HFF-Myc (cell line): ENCODE measurements around the gene CYP2D6.
"Not testable (repeated sequence)": the region's sequence is repeated elsewhere in the genome, so short reads cannot be mapped to it uniquely, and the experiment has no call there.

Source experiments
- DNase-seq: peaks from one replicate; pipeline ENCODE4 v3.0.0-alpha.2; 2011; ENCODE audit warnings: low read depth; ENCODE audit errors: extremely low read depth
- H3K4me3 ChIP-seq: replicated peaks from 2 replicates; pipeline ENCODE4 v1.5.1; 2011; ENCODE audit warnings: low read depth, mild to moderate bottlenecking, control low read depth, low read length
- CTCF ChIP-seq: IDR thresholded peaks from 2 replicates; pipeline ENCODE4 v1.5.1; 2012; ENCODE audit warnings: mild to moderate bottlenecking, low read depth, low read length, control low read depth; ENCODE audit errors: missing control alignments

The CYP2D6 gene

DNA sequence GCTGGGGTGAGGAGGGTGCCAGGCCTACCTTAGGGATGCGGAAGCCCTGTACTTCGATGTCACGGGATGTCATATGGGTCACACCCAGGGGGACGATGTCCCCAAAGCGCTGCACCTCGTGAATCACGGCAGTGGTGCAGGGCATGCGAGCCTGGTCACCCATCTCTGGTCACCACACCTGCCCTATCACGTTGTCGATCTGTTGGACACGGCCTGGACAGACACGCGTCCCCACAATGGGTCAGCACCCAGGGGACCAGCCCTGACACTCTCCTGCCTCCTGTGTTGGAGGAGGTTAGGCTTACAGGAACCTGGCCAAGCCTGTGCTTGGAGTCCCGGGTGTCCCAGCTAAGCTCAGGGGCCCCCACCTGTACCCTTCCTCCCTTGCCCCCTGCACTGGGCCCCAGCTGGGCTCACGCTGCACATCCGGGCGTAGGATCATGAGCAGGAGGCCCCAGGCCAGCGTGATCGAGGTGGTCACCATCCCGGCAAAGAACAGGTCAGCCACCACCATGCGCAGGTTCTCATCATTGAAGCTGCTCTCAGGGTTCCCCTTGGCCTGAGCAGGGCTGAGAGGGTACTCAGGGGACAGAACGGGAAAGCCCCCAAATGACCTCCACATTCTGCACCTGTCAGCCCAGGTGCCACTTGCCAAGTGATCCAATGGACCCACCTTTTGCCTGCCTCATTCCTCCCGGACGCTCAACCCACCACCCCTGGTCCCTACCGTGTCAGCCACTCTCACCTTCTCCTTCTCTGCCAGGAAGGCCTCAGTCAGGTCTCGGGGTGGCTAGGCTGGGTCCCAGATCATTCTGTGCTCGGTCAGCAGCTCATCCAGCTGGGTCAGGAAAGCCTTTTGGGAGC is 20.3 kb upstream of the CYP2D6 start:
- H3K4me3 ChIP-seq: no peak overlapping the region
- no peak for TF ChIP-seq CTCF
- DNase-seq: no peak

GRCh38 chr22:42149798-42150197 is 19.2 kb upstream of the CYP2D6 start:
- not testable (repeated sequence) for DNase-seq, H3K4me3 ChIP-seq

GRCh38 chr22:42145175-42145574 is 14.6 kb upstream of the CYP2D6 start:
- TF ChIP-seq CTCF: no peak
- H3K4me3 ChIP-seq: no peak overlapping the region
- DNase-seq: no peak

DNA sequence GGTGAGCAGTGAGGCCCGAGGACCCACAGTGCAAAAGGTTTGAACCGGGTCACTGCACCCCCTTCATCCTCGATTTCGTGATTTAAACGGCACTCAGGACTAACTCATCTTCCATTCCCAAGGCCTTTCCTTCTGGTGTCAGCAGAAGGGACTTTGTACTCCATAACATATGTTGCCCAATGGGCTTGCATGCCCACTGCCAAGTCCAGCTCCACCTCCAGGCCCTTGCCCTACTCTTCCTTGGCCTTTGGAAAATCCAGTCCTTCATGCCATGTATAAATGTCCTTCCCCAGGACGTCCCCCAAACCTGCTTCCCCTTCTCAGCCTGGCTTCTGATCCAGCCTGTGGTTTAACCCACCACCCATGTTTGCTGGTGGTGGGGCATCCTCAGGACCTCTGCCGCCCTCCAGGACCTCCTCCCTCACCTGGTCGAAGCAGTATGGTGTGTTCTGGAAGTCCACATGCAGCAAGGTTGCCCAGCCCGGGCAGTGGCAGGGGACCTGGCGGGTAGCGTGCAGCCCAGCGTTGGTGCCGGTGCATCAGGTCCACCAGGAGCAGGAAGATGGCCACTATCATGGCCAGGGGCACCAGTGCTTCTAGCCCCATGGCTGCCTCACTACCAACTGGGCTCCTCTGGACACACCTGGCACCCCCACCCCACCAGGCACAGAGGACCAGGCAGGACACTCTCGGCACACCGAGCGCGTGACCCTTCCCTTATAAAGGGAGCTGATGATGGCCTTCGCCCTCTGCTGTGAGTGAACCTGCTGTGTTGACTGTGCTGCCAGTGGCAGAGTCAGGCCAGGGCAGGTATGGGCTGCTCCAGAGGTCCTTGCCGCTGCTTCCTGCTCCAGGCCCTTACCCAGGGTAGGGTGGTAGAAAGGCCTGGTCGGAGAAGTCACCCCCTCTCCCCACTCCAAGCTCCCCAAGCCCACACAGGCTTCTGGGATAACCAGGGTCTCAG is 13.5 kb upstream of the CYP2D6 start:
- not testable (repeated sequence) for DNase-seq, H3K4me3 ChIP-seq

DNA sequence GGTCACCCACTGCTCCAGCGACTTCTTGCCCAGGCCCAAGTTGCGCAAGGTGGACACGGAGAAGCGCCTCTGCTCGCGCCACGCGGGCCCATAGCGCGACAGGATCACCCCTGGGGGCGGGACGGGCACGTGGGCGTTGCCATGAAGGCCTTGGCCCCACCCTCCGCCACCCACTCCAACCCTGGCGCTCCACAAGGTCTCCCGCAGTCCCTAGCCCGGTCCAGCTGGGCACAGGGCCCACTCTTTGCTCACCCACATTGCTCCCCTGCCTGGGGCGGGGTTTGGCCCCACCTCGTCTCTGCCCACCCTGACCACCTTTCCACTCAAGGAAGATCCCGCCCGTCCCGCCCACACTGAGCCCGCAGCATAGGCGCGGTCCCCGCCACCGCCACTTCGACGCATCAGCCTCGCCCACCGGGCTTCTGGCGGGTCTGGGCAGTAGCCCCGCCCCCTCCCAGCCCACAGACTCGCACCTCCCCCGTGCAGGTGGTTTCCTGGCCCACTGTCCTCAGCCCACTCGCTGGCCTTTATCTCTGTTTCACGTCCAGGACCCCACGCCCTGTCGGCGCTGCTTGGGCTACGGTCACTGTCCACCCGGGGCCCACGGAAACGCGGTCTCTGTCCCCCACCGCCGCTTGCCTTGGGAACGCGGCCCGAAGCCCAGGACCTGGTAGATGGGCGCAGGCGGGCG is 12.3 kb upstream of the CYP2D6 start:
- TF ChIP-seq CTCF: no peak
- H3K4me3 ChIP-seq: no peak overlapping the region

DNA sequence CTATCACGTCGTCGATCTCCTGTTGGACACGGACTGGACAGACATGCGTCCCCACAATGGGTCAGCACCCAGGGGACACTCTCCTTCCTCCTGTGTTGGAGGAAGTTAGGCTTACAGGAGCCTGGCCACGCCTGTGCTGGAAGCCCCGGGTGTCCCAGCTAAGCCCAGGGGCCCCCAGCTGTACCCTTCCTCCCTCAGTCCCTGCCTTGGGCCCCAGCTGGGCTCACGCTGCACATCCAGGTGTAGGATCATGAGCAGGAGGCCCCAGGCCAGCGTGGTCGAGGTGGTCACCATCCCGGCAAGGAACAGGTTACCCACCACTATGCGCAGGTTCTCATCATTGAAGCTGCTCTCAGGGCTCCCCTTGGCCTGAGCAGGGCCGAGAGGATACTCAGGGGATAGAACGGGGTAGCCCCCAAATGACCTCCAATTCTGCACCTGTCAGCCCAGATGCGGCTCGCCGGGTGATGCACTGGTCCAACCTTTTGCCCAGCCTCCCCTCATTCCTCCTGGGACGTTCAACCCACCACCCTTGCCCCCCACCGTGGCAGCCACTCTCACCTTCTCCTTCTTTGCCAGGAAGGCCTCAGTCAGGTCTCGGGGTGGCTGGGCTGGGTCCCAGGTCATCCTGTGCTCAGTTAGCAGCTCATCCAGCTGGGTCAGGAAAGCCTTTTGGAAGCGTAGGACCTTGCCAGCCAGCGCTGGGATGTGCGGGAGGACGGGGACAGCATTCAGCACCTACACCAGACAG is 10.9 kb upstream of the CYP2D6 start:
- H3K4me3 ChIP-seq, DNase-seq: not testable (repeated sequence)

More for the DNA sequence above, 12.3 kb upstream of the CYP2D6 start:
- no peak for DNase-seq

GRCh38 chr22:42140153-42140552 is 9.5 kb upstream of the CYP2D6 start:
- not testable (repeated sequence) for H3K4me3 ChIP-seq, DNase-seq

DNA sequence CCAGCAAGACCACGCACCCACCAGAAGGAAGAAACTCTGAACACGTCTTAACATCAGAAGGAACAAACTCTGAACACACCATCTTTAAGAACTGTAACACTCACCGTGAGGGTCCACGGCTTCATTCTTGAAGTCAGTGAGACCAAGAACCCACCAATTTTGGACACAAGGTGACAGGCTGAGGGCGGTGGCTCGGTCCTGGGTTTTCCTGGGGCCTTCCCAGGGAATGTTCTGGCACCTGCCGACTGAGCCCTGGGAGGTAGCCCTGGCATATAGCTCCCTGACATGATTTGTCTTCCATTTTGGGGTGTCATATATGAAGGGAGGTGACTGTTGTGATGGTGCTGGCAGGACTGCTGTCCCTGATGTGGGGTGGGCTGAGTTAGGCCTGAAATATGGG is 8.9 kb upstream of the CYP2D6 start:
- DNase-seq, H3K4me3 ChIP-seq: not testable (repeated sequence)

GRCh38 chr22:42138972-42139371 is 8.4 kb upstream of the CYP2D6 start:
- H3K4me3 ChIP-seq: no peak overlapping the region
- TF ChIP-seq CTCF: no peak
- DNase-seq: no peak
